SK-N-SH (cell line): ENCODE data around the gene HMHB1. TPM values are rescaled to one million over a fixed set of nuclear protein-coding genes. Genes with fewer than 3 reads are reported as not detected.

ENCODE experiments used
- CTCF ChIA-PET: fragments of 300-600, 350-600 bp; formaldehyde crosslinking; extraction: SDS; loops from one replicate; lab custom pipeline; 2021; lab: Yijun Ruan, JAX
- POLR2A ChIA-PET: fragments of 350-600 bp; sonication (Branson Sonifier 250); formaldehyde crosslinking; extraction: SDS; loops from one replicate; lab custom pipeline; 2020; ENCODE audit warnings: antibody characterized with exemption, inconsistent platforms; lab: Yijun Ruan, JAX
- DNase-seq: peaks from one replicate; pipeline ENCODE4 v3.0.0; 2012
- H2AFZ ChIP-seq: fragments of 200-600 bp; sonication (generic); 2 replicates; pipeline ENCODE4 v1.8.1; 2016; ENCODE audit warnings: antibody characterized with exemption, mild to moderate bottlenecking, low read depth
- H3F3A ChIP-seq: fragments of 200-600 bp; sonication (generic); replicated peaks from 2 replicates; pipeline ENCODE3; 2016; ENCODE audit warnings: antibody characterized with exemption, mild to moderate bottlenecking; ENCODE audit not compliant: insufficient read depth
- H3K27ac ChIP-seq, 2 experiments: fragments of 200-500 bp in 1 of 2; fragments of 200-600 bp in 1 of 2; sonication (Bioruptor generic) in 1 of 2; sonication (generic), shearing (Covaris generic) in 1 of 2; 2 replicates each; pipeline versions ENCODE4 v1.5.1 to v1.6.1; 2014 to 2016; ENCODE audit warnings: low read depth in 2 of 2, inconsistent platforms in 1 of 2, low read length in 1 of 2, mild to moderate bottlenecking in 1 of 2, mixed read lengths in 1 of 2
- H3K27me3 ChIP-seq: fragments of 200-600 bp; sonication (generic), shearing (Covaris generic); 2 replicates; pipeline ENCODE4 v1.6.1; 2016; ENCODE audit warnings: mixed run types; ENCODE audit not compliant: insufficient read depth
- H3K36me3 ChIP-seq, 2 experiments: fragments of 200-500 bp in 1 of 2; fragments of 200-600 bp in 1 of 2; sonication (Bioruptor generic) in 1 of 2; sonication (generic) in 1 of 2; replicated peaks in 1 of 2; 2 replicates each; pipeline versions ENCODE3 to v1.5.1; 2014 to 2016; ENCODE audit warnings: low read length in 1 of 2, mild to moderate bottlenecking in 1 of 2; ENCODE audit not compliant: insufficient read depth in 2 of 2, control insufficient read depth in 1 of 2
- H3K4me1 ChIP-seq, 2 experiments: fragments of 200-500 bp in 1 of 2; fragments of 200-600 bp in 1 of 2; sonication (Bioruptor generic) in 1 of 2; sonication (generic), shearing (Covaris generic) in 1 of 2; 2 replicates each; pipeline versions ENCODE4 v1.5.1 to v1.6.1; 2014 to 2016; ENCODE audit warnings: low read depth in 1 of 2, low read length in 1 of 2, mixed run types in 1 of 2; ENCODE audit not compliant: insufficient read depth in 2 of 2, control insufficient read depth in 1 of 2
- H3K4me2 ChIP-seq: fragments of 200-600 bp; sonication (generic), shearing (Covaris generic); 2 replicates; pipeline ENCODE4 v1.6.1; 2017; ENCODE audit warnings: mixed run types
- H3K4me3 ChIP-seq, 2 experiments: fragments of 200-500 bp in 1 of 2; fragments of 200-600 bp in 1 of 2; sonication (Bioruptor generic) in 1 of 2; sonication (generic), shearing (Covaris generic) in 1 of 2; 2 replicates each; pipeline versions ENCODE4 v1.5.1 to v1.8.1; 2014 to 2016; ENCODE audit warnings: low read depth in 2 of 2, inconsistent platforms in 1 of 2, low read length in 1 of 2, mild to moderate bottlenecking in 1 of 2, mixed read lengths in 1 of 2, moderate library complexity in 1 of 2
- H3K79me2 ChIP-seq: fragments of 200-600 bp; sonication (generic); 2 replicates; pipeline ENCODE4 v1.8.1; 2017; ENCODE audit warnings: mild to moderate bottlenecking; ENCODE audit not compliant: insufficient read depth
- H3K9ac ChIP-seq: fragments of 200-600 bp; sonication (generic); 2 replicates; pipeline ENCODE4 v1.6.1; 2017; ENCODE audit warnings: mixed run types
- H3K9me2 ChIP-seq: fragments of 200-600 bp; sonication (generic); 2 replicates; pipeline ENCODE4 v1.6.1; 2017; ENCODE audit warnings: mixed run types
- H3K9me3 ChIP-seq: fragments of 200-600 bp; sonication (generic); 2 replicates; pipeline ENCODE4 v1.6.1; 2017; ENCODE audit warnings: mixed run types, mild to moderate bottlenecking, moderate library complexity
- H4K20me1 ChIP-seq: fragments of 200-600 bp; sonication (generic); 2 replicates; pipeline ENCODE4 v1.6.1; 2017; ENCODE audit warnings: mild to moderate bottlenecking, mixed run types; ENCODE audit not compliant: insufficient read depth
- ELF1 ChIP-seq: IDR thresholded peaks from 2 replicates; pipeline ENCODE4 v1.4.0; 2012
- EP300 ChIP-seq, 2 experiments: IDR thresholded peaks; 2 replicates each; pipeline versions ENCODE4 v1.4.0 to v1.6.1; 2012; ENCODE audit warnings: borderline replicate concordance in 1 of 2, low read depth in 1 of 2, low read length in 1 of 2
- EZH2phosphoT487 ChIP-seq: fragments of 200-600 bp; sonication (generic); IDR thresholded peaks from 2 replicates; pipeline ENCODE4 v1.6.1; 2017; ENCODE audit warnings: low read depth, mixed run types, mild to moderate bottlenecking, antibody characterized with exemption, moderate library complexity, borderline replicate concordance
- FOSL2 ChIP-seq: IDR thresholded peaks from 2 replicates; pipeline ENCODE4 v1.4.0; 2012; ENCODE audit warnings: low read depth, mild to moderate bottlenecking, moderate library complexity, borderline replicate concordance
- FOXM1 ChIP-seq: IDR thresholded peaks from 2 replicates; pipeline ENCODE4 v1.4.0; 2012; ENCODE audit warnings: low read depth, mild to moderate bottlenecking
- IRF3 ChIP-seq: fragments of 150-350 bp; IDR thresholded peaks from 2 replicates; pipeline ENCODE4 v1.6.1; 2016; ENCODE audit warnings: mild to moderate bottlenecking, low read depth, low read length
- JUND ChIP-seq: IDR thresholded peaks from 2 replicates; pipeline ENCODE4 v1.4.0; 2012
- NFIC ChIP-seq: IDR thresholded peaks from 2 replicates; pipeline ENCODE4 v1.4.0; 2012; ENCODE audit warnings: borderline replicate concordance
- NRF1 ChIP-seq: IDR thresholded peaks from 2 replicates; pipeline ENCODE4 v1.6.1; 2012; ENCODE audit warnings: low read depth, mild to moderate bottlenecking, low read length
- RFX5 ChIP-seq: IDR thresholded peaks from 2 replicates; pipeline ENCODE4 v1.6.1; 2012; ENCODE audit warnings: mild to moderate bottlenecking, improper control_type of control experiment, low read length
- RXRA ChIP-seq: IDR thresholded peaks from 2 replicates; pipeline ENCODE4 v1.4.0; 2012; ENCODE audit warnings: low read depth, mild to moderate bottlenecking, borderline replicate concordance
- SIN3A ChIP-seq: IDR thresholded peaks from 2 replicates; pipeline ENCODE4 v1.6.1; 2012; ENCODE audit warnings: low read depth, mild to moderate bottlenecking, low read length, moderate library complexity, borderline replicate concordance
- SMC3 ChIP-seq: IDR thresholded peaks from 2 replicates; pipeline ENCODE4 v1.6.1; 2012; ENCODE audit warnings: low read depth, low read length, improper control_type of control experiment
- TAF1 ChIP-seq: IDR thresholded peaks from 2 replicates; pipeline ENCODE4 v1.6.1; 2012; ENCODE audit warnings: low read depth, mild to moderate bottlenecking, low read length, moderate library complexity, borderline replicate concordance
- USF1 ChIP-seq: IDR thresholded peaks from 2 replicates; pipeline ENCODE4 v1.4.0; 2012; ENCODE audit warnings: low read depth, borderline replicate concordance
- YY1 ChIP-seq: IDR thresholded peaks from 2 replicates; pipeline ENCODE4 v1.4.0; 2012; ENCODE audit warnings: low read depth, mild to moderate bottlenecking
- ZBTB33 ChIP-seq: IDR thresholded peaks from 2 replicates; pipeline ENCODE4 v1.4.0; 2012; ENCODE audit warnings: low read depth, borderline replicate concordance
- WGBS: methylation state at CpG from one replicate; pipeline ENCODE4 v1.1.6; 2017; ENCODE audit warnings: low lambda C conversion rate; 5-methylcytosine and 5-hydroxymethylcytosine counted together
- polyA plus RNA-seq, 3 experiments: library from polyadenylated mRNA; depleted of rRNA; stranded (reverse); fragments of >200 nt; gene quantifications; 2 replicates each; pipeline ENCODE4 v1.2.3, GENCODE V29; 2012

HMHB1 gene
- polyA plus RNA-seq, 1 of the 3 experiments (the other 2 are of a cell fraction): not detected

GRCh38 chr5:143762636-143763220 lies 49.2 kb upstream of the HMHB1 start (continued):
- TF ChIP-seq EZH2phosphoT487: no peak
- TF ChIP-seq NFIC: no peak
- TF ChIP-seq NRF1: no peak
- no peak for TF ChIP-seq ELF1
- TF ChIP-seq USF1: no peak
- no peak for TF ChIP-seq ZBTB33
- no peak for TF ChIP-seq EP300 (IDR thresholded peaks at IDR 0.05; ENCODE audit: borderline replicate concordance in 1 of 2, low read depth in 1 of 2, low read length in 1 of 2)
- TF ChIP-seq SMC3: no peak

- H3K4me2 ChIP-seq: no peak overlapping the region
- no peak overlapping the region for H3K4me3 ChIP-seq
- H3K36me3 ChIP-seq: no peaks in the 10 kb centered on the region
- H3K9ac ChIP-seq: no peak overlapping the region
- no peaks in the 10 kb centered on the region for H3K27me3 ChIP-seq
- no peak overlapping the region for H2AFZ ChIP-seq
- no peaks in the 10 kb centered on the region for H3K9me2 ChIP-seq
- no peak overlapping the region for H3K27ac ChIP-seq
- ChIA-PET CTCF (interaction anchor here (0.9 kb wide), 1 partner anchor 9 kb away, joined by 4 read pairs; no protein-coding TSS in a partner anchor), POLR2A (no interaction called here)
- DNase-seq: no peak
- H3K79me2 ChIP-seq: no peaks in the 10 kb centered on the region
- no peaks in the 10 kb centered on the region for H4K20me1 ChIP-seq
- H3F3A ChIP-seq: no peaks in the 10 kb centered on the region
- no peaks in the 10 kb centered on the region for H3K4me1 ChIP-seq
- 67% methylated on average over 3 of the region's 3 CpGs for WGBS
- TF ChIP-seq RXRA: no peak
- TF ChIP-seq NFIC: no peak
- no peak for TF ChIP-seq ZBTB33
- no peak for TF ChIP-seq RFX5
- no peak for TF ChIP-seq FOXM1
- TF ChIP-seq YY1: no peak
- no peak for TF ChIP-seq TAF1
- TF ChIP-seq IRF3: no peak
- no peak for TF ChIP-seq FOSL2
- no peak for TF ChIP-seq EP300 (IDR thresholded peaks at IDR 0.05; ENCODE audit: borderline replicate concordance in 1 of 2, low read depth in 1 of 2, low read length in 1 of 2)
- no peak for TF ChIP-seq EZH2phosphoT487
- no peak for TF ChIP-seq SIN3A
- no peak for TF ChIP-seq JUND
- H3K9me3 ChIP-seq: no peaks in the 10 kb centered on the region
These were observed 44.8 kb upstream of the HMHB1 start for GRCh38 chr5:143767162-143767561.
